HCT116 (cell line): Measurements from ENCODE around the gene MBTPS2.

ENCODE experiments used
- CEBPB ChIP-seq: IDR thresholded peaks from 2 replicates; pipeline ENCODE4 v1.6.1; 2012; ENCODE audit warnings: low read depth
- CTCF ChIP-seq, 3 experiments: fragments of 200-600 bp in 1 of 3; sonication (generic) in 1 of 3; IDR thresholded peaks in 2 of 3; conservative IDR thresholded peaks in 1 of 3; 2 replicates each; pipeline ENCODE4 v1.5.1; 2012 to 2017; ENCODE audit warnings: low read depth in 2 of 3, low read length in 2 of 3, antibody characterized with exemption in 1 of 3, borderline replicate concordance in 1 of 3, control low read depth in 1 of 3, mild to moderate bottlenecking in 1 of 3, mixed read lengths in 1 of 3, mixed run types in 1 of 3, moderate library complexity in 1 of 3; ENCODE audit not compliant: insufficient read depth in 1 of 3
- POLR2A ChIP-seq: IDR thresholded peaks from 2 replicates; pipeline ENCODE4 v1.7.0; 2011; ENCODE audit warnings: borderline replicate concordance; ENCODE audit not compliant: insufficient read depth, insufficient read length; ENCODE audit errors: extremely low read depth
- SIN3A ChIP-seq: IDR thresholded peaks from 2 replicates; pipeline ENCODE4 v1.6.1; 2012; ENCODE audit warnings: low read depth

GRCh38 chrX:21870494-21870893, 31.1 kb downstream of the MBTPS2 start:
- TF ChIP-seq CTCF (IDR thresholded peaks at IDR 0.05 in 2 of 3, conservative IDR thresholded peaks at IDR 0.05 in 1 of 3; ENCODE audit: borderline replicate concordance in 1 of 3, insufficient read depth in 1 of 3, low read depth in 2 of 3, low read length in 2 of 3) (no peak), POLR2A (no peak), CEBPB (no peak), SIN3A (no peak)
